Ammon's horn (tissue), 1 donor: ENCODE data around the gene SLITRK1.

Experiments
- DNase-seq: peaks from one replicate; pipeline ENCODE4 v3.0.0-alpha.2; 2016; ENCODE audit warnings: low spot score

Gene SLITRK1

GRCh38 chr13:83867708-83868107, 14.6 kb downstream of the SLITRK1 start:
- no peak for DNase-seq

- no peak for DNase-seq
These were observed 16.8 kb downstream of the SLITRK1 start for GRCh38 chr13:83865161-83866137.

DNA sequence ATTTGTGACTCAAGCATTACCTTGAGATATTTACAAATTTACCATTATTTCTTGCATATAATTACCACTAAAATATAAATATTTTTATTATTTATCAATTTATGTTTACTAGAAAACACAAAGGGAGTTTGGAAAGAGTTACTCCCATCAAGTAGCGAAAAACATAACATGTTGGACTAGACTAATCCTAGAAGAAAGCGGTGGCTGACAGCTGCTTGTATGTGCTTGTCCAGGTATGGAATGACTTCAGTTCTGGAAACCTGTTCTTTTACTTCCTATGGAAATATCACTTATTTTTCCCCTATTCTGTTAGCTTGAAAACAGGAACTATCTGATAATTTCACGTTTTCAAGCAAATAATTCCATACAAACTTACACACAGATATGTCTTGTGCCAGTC, 28.5 kb downstream of the SLITRK1 start:
- no peak for DNase-seq

- no peak for DNase-seq
These were observed 37.2 kb downstream of the SLITRK1 start for GRCh38 chr13:83845106-83845505.

GRCh38 chr13:83839146-83839545, 43.1 kb downstream of the SLITRK1 start:
- no peak for DNase-seq

DNA sequence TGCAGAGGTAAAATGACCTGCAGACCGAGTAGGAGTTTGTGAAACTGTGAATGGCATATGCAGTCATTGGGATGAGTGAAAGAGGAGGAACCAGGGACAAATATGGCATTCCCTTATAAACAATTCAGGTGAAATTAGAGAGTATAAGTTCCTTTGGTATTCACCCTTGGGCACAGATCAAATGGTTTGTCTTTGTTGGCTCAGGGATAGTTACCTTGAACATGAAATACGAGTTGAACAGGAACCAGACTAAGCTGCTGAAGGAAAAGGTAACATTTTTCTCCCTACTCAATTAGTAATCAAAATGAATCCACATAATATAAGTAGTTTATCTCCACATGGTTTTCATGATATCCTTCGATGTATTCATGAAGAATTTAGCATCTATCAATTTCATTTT, 50.5 kb downstream of the SLITRK1 start:
- no peak for DNase-seq

GRCh38 chr13:83829810-83830209, 52.5 kb downstream of the SLITRK1 start:
- no peak for DNase-seq

GRCh38 chr13:83827338-83827737, 54.9 kb downstream of the SLITRK1 start:
- DNase-seq: no peak
